ENCODE measurements around the gene CPB2.
A peak's percentile ranks its signal among the peaks of the same experiment; 100 is the strongest.

The CPB2 gene

DNA sequence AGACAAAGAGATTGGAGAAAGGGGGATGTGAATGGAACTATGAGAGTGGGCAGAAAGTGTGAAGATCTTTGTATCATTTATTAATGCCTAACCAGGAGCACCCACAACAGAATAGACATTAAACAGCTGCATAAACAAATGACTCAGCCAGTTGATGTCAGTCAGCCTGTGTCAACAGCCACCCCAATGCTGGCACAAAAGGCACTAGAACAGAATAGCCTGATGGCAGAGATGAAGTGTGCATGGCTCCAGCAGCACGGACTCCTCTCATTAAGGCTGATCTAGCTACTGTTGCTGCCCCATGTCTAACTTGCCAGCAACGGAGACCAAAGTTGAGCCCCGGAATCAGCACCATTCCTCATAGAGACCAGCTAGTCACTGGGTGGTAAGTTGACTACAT lies 7.8 kb downstream of the CPB2 start:
- DNase-seq = no peak

- no peak for DNase-seq
Measured at GRCh38 chr13:46094478-46094877, 10.4 kb downstream of the CPB2 start.

- DNase-seq = no peak
Measured at GRCh38 chr13:46088821-46089562, 15.8 kb downstream of the CPB2 start.

DNA sequence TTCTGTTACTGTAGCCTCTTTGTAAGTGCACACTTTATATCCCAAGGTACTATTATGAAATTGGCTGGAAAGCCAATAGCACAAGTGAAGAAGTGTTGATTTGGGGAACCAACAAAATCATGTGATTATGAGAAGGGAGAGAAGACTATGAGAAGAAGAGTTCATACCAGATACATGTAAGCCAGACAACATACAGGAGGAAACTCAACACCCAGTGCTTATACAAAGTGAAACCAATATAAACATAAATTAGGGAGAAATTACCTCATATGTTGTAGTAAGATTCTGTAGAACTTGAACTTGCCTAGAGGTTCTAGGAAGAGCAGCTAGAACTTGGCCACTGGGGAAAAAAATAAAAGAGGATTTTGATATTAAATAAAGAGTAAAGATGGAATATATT lies 17.4 kb downstream of the CPB2 start:
- no peak for DNase-seq

DNA sequence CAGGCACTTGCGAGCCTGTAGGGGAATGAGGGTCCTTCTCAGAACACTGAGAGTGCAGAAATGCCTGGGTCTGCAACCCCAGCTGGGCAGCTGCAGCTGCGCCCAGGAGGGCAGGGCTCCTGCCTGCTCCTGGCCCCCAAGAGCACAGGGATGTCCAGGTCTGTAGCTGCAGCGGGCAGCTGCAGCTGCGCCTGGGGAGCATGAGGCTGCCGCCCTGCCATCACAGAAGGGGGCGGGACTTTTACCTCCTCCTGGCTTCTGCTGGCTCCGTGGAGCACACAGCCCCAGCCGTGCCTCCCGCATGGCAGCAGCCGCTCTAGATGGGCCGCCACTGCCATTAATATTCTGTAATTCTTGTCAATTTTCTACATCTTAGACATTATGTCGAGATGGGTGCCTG lies 17.8 kb downstream of the CPB2 start:
- DNase-seq = no peak

- no peak for DNase-seq
Measured at GRCh38 chr13:46086421-46086922, 18.4 kb downstream of the CPB2 start.

DNA sequence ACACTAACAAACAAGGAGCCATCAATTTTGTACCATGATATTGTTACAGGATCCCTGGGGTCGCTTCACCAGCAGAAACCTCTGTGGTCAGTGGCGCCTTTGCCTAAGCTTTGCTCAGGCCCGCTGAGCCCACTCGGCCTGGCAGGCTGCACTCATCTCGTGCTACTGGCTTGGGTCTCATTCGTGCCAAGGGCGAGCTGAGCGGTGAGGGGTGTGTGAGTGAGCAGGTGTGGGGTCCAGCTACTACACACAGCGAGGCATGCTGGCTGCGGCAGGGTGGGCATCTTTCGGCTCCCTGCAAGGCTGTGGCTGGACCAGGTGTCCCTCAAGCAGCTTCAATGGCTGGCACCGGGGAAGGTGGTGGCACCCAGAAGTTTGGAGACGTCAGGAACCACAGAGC lies 19.1 kb downstream of the CPB2 start:
- no peak for DNase-seq

DNA sequence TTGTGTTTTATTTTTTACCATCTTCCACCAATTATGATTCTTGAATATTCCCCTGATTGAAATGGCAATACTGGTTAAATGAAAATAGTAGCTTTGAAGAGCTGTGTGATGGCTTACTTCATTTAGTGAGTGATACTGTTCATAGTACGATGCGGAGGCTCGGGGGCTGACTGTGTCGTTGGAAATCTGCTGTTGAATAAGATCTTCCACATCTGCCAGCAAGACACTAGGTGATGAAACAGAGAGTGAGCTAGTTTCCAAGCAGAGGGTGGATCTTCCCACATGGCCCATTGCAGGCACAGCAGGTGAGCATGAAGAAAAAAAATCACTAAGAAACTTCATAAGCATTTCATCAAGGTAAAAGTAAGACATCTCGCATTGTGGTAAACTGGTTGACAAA lies 22.5 kb downstream of the CPB2 start:
- DNase-seq = no peak

DNA sequence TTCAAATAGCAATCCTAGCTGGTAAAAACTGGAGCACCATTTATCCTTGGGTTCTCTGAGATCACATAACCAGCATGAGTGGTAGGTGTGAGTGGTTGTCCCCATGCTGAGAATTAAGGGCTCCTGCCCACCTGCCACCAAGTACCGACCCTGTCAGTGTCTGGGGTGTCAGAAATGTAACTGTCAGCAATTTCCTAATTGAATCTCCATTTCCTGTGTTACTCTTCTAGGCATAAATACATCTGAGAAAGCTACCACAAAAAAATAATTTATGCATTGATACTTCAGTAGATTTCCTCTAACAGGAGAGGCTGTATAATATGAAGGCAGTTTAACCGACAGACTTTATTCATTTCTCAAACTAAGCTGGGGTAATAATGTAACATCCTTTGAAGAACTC lies 25.1 kb downstream of the CPB2 start:
- DNase-seq = no peak

DNA sequence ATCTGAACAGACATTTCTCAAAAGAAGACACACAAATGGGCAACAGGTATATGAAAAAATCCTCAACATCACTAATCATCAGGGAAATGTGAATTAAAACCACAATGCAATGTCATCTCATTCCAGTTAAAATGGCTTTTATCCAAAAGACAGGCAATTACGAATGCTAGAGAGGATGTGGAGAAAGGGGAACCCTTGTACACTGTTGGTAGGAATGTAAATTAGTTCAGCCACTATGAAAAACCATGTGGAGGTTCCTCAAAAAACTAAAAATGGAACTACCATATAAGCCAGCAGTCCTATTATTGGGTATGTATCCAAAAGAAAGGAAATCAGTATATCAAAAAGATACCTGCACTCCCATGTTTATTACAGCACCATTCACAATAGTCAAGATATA lies 27.6 kb downstream of the CPB2 start:
- DNase-seq = no peak

GRCh38 chr13:46076827-46077226 lies 28.0 kb downstream of the CPB2 start:
- DNase-seq = no peak

DNA sequence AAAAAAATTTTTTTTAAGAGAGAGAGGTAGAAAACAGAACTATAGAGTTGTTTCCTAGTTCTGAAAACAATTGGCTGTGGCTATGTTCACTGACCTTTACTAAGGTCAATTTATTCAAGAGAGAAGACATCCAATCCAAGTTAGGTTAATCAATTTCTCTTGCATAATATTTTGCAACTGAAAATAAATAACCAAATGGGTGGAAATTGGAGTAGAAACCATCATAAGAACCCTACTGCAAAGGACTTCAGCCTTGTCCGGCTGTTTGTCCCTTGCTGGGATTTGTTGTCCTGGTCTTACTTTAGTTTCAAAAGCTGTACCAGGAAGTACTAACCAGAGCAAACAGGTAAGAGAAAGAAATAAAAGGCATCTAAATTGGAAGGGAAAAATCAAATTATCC lies 29.0 kb downstream of the CPB2 start:
- DNase-seq = no peak

GRCh38 chr13:46071590-46072249 lies 33.1 kb downstream of the CPB2 start:
- no peak for DNase-seq

GRCh38 chr13:46063292-46063691 lies 41.5 kb downstream of the CPB2 start:
- no peak for DNase-seq

DNA sequence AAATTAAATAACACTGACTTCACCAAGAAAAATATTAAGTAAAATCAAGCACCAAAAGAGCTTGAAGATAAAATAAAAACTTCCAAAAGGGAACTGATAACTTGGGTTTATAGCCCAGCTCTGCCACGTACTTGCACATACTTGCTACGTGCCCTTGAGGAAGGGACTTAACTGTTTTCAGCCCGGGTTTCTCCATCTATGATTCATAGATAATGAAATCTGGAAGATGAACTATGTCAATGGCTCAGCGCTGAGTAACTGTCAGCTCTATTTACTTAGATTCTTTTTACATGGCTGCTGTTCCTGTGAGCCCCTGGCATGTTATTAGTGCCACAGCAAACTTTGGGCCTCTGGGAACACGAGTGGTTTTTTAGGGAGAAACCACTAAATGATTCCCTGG lies 42.6 kb downstream of the CPB2 start:
- peak; percentile 79 for DNase-seq

GRCh38 chr13:46059405-46059804 lies 45.4 kb downstream of the CPB2 start:
- no peak for DNase-seq

- DNase-seq = no peak
Measured at GRCh38 chr13:46058268-46058667, 46.6 kb downstream of the CPB2 start.

DNA sequence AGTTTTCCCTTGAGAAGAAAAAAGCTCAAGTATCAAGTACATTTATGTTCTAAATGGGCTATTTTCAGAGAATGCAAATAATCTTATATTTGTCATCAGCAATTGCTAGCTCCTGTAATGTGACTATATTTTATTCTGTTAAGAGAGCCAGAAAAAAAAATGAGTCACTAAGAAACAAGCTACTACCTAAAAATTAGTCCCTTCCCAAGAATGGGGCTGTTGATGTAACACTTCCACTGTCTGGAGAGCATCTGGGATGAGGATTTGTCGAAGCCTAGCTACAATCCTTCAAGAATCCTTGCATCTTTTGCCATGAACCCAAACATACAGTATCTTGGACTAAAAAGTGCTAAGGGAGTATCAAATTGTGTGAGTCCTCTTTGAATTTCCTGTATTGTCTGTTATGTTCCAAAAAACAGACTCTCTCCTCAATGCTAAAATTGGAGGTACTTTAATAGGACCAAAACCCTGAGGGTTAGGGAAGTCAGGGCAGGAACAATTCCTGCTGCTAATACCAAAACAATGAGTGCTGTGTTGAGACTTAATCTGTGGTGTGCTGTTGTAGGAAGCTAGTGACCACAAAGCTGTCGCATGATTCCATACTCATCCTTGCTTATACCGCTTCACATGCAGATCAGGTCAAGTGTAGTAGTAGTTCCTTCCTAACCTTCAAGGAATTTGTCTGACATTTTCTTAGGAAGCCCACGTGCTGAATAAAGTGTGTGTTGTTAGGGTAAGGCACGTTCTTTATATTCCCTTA lies 47.4 kb downstream of the CPB2 start:
- DNase-seq = peak; percentile 61

GRCh38 chr13:46053162-46054012 lies 51.4 kb downstream of the CPB2 start:
- DNase-seq = no peak

- DNase-seq = peak; percentile 96
Measured at GRCh38 chr13:46052319-46053161, 52.3 kb downstream of the CPB2 start, which contains the start of gene ZC3H13. ZC3H13 (minus strand) TSS chr13:46052746; CDS start chr13:46045507, 7,239 bp downstream.

DNA sequence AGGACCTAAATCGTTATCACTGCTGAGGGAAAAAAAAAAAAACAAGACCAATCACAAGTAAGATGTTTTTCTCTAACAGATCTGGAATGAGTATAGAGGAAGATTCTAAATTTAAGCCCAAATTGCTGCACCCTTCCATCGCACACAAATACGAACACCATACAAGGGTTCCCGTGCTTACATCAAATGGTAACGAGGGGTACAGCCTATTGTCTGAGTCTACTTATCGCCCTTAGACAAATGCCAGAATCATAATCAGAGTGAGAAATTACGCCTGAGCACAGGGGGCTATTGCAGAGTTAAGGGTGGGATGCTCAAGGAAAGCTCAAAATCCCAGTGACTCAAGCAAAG lies 52.9 kb downstream of the CPB2 start:
- DNase-seq = no peak

DNA sequence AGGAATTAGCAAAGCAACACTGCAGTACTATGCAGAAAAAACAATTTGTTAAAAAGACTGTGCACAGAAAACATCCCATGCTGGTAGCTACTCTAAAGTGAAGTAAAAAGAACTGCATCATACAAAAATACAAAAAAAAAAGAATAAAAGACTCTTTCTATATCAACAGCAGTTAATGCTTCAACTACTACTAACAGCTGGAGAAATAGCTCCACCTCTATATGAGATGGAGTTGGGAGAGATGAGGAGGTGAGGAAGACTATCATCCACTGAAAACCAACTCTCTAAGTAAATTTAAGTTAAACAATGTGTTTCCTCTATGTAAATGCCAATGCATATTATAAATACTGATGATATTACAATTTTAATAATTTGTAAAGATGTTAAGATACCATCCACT lies 54.1 kb downstream of the CPB2 start:
- DNase-seq = no peak
